ENCODE results near the gene PAFAH1B1.

Gene PAFAH1B1

DNA sequence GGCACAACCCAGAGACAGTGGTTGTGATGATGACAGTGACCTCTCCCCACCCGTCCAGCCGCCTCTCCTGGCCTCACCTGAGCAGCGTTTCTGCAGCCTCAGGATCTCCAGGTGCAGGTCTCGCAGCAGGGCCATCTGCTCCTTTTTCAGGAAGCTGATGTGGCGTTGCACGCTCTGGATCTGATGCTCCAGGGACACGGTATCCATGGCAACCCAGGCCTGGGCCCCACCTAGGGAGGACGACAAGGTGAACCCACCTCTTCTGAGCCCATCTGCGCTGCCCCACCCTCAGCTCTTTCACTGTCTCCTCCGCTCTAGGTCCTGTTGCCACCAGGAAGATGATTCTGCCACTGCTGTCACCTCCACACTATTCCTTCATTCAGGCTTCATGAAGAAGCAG lies 141.5 kb downstream of the PAFAH1B1 start:
- Mint-ChIP-seq H3K27ac (no peak overlapping the region), H3K9me3 (no peaks in the 10 kb centered on the region), H3K27me3 (ENCODE audit: low read depth) (peaks cover 4% of the 10 kb centered on the region), H3K4me3 (no peak overlapping the region), H3K36me3 (ENCODE audit: low read depth) (no peaks in the 10 kb centered on the region), H3K4me1 (ENCODE audit: low read depth) (no peaks in the 10 kb centered on the region)
- DNase-seq (ENCODE audit: low spot score): no peak
